ENCODE measurements around the gene PPP2R2D. TPM values are rescaled to one million over a fixed set of nuclear protein-coding genes. Genes with fewer than 3 reads are reported as not detected.
"Not testable (repeated sequence)": the region's sequence is repeated elsewhere in the genome, so short reads cannot be mapped to it uniquely, and the experiment has no call there.

The PPP2R2D gene
- total RNA-seq, 6 experiments from 2014 or later, result 10.9 to 16.6 (median 14.3) TPM

DNA sequence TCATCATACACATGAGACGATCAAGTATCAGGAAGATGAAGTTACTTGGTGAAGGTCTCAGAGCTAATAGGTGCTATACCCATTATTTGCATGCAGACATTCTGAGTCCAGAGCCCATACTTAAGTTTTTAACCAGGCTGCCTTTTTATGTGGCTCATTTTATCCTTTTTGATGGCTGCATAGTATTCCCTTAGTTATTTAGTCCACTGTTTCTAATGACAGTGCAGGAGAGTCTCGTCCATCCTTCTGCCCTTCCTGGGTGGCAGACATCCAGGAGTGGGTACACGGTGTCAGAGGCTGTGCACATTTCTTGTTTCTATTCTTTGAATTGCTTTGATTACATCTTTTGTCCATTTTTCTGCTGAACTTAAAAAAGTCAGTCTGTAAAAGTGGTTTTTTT, 11.8 kb downstream of the PPP2R2D start:
- H3K27ac ChIP-seq, result no peak overlapping the region
- no peak for ATAC-seq
- H3K27me3 ChIP-seq, result no peaks in the 10 kb centered on the region

DNA sequence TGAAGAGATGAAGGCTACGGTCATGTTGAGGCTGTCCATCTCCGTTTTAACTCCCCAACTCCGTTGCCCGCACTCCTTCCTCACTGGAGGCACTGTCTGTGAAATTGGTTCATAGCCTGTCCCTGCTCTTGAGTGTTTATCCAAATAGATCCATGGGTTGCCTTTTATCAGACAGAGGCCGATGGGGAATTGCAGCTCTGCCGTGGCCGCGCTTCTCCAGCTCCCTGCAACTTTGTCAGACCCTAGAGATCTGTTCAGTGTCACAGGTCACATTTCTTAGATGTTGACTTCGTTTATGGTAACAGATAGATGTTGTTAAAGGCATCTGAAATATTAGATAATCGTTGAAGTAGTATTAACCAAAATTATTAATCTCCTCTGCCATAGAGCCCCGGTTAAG, 14.7 kb downstream of the PPP2R2D start:
- TF ChIP-seq, protein P1, sequence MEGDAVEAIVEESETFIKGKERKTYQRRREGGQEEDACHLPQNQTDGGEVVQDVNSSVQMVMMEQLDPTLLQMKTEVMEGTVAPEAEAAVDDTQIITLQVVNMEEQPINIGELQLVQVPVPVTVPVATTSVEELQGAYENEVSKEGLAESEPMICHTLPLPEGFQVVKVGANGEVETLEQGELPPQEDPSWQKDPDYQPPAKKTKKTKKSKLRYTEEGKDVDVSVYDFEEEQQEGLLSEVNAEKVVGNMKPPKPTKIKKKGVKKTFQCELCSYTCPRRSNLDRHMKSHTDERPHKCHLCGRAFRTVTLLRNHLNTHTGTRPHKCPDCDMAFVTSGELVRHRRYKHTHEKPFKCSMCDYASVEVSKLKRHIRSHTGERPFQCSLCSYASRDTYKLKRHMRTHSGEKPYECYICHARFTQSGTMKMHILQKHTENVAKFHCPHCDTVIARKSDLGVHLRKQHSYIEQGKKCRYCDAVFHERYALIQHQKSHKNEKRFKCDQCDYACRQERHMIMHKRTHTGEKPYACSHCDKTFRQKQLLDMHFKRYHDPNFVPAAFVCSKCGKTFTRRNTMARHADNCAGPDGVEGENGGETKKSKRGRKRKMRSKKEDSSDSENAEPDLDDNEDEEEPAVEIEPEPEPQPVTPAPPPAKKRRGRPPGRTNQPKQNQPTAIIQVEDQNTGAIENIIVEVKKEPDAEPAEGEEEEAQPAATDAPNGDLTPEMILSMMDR (IDR thresholded peaks at IDR 0.05), result no peak
- H3K9me3 ChIP-seq, result no peaks in the 10 kb centered on the region
- peaks cover 0 to 3% (median 0%) of the 10 kb centered on the region in 4 donors for H3K36me3 ChIP-seq
- DNase-seq (no peak), ATAC-seq (no peak)
- H3K27ac ChIP-seq, result no peak overlapping the region
- no peaks in the 10 kb centered on the region for H3K27me3 ChIP-seq
- H3K4me1 ChIP-seq, result no peaks in the 10 kb centered on the region
- H3K4me3 ChIP-seq, result no peak overlapping the region
- 86% methylated on average over 11 of the region's 11 CpGs for WGBS (ENCODE audit: insufficient coverage, low coverage, low lambda C conversion rate, missing lambda C conversion rate)
- intact Hi-C loops (cut with DNase I), result no loop called here

More for the DNA sequence above, 11.8 kb downstream of the PPP2R2D start:
- no peak for TF ChIP-seq POLR2A (IDR thresholded peaks at IDR 0.05)
- TF ChIP-seq, protein P1 (IDR thresholded peaks at IDR 0.05), result no peak
- Histone ChIP-seq H3K4me1 (peaks cover 0 to 15% (median 2%) of the 10 kb centered on the region in 4 donors), H3K36me3 (peaks cover 0 to 3% (median 0%) of the 10 kb centered on the region in 4 donors), H3K9me3 (no peaks in the 10 kb centered on the region), H3K4me3 (no peak overlapping the region)
- 92% methylated on average over 2 of the region's 3 CpGs for WGBS (ENCODE audit: insufficient coverage, low coverage, low lambda C conversion rate, missing lambda C conversion rate)
- intact Hi-C loops (cut with DNase I), result no loop called here
- no peak for DNase-seq

DNA sequence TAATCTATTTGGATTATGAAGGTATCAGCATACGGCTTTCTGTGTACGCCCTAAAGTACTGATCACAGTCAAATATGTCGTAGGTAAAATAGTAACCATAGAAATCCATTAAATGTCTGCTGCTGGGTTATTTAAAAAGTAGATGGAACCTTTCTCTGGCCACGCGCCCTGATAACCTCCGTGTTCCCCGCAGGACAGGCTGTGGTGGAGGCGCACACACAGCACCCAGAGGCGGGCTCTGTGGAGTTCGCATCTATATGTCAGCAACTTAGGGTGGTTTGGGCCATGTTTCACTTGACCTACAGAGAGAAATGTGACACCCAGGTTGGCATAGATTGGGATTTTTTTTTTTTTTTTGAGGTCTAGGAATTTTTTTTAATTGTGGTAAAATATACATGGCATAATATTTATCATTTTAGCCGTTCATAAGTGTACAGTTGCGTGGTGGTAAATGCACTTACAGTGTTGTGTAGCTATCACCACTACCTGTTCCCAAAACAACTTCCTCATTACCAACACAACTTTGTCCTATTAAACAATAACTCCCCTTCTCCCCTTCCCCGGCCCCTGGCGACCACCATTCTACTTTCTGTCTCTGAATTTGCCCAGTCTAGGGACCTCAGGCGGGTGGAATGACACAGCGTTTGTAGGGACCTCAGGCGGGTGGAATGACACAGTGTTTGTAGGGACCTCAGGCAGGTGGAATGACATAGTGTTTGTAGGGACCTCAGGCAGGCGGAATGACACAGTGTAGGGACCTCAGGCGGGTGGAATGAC, 15.4 kb downstream of the PPP2R2D start:
- TF ChIP-seq, protein P1 (IDR thresholded peaks at IDR 0.05), result no peak
- TF ChIP-seq POLR2A (IDR thresholded peaks at IDR 0.05), result no peak
- H3K27me3 ChIP-seq, result no peaks in the 10 kb centered on the region
- no peak overlapping the region for H3K27ac ChIP-seq
- H3K36me3 ChIP-seq, result peaks cover 0 to 3% (median 0%) of the 10 kb centered on the region in 4 donors
- WGBS (ENCODE audit: insufficient coverage, low coverage, low lambda C conversion rate, missing lambda C conversion rate), result 94% methylated on average over 18 of the region's 19 CpGs
- H3K4me1 ChIP-seq, result no peaks in the 10 kb centered on the region
- ATAC-seq (no peak), DNase-seq (no peak)
- intact Hi-C loops (cut with DNase I), result no loop called here
- H3K9me3 ChIP-seq, result no peaks in the 10 kb centered on the region
- H3K4me3 ChIP-seq, result no peak overlapping the region

DNA sequence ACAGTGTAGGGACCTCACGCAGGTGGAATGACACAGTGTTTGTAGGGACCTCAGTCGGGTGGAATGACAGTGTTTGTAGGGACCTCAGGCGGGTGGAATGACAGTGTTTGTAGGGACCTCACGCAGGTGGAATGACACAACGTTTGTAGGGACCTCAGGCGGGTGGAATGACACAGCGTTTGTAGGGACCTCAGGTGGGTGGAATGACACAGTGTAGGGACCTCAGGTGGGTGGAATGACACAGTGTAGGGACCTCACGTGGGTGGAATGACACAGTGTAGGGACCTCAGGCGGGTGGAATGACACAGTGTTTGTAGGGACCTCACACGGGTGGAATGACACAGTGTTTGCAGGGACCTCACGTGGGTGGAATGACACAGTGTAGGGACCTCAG, 16.0 kb downstream of the PPP2R2D start:
- 89% methylated on average over 7 of the region's 11 CpGs for WGBS (ENCODE audit: insufficient coverage, low coverage, low lambda C conversion rate, missing lambda C conversion rate)
- H3K36me3 ChIP-seq; H3K27me3 ChIP-seq; H3K27ac ChIP-seq; intact Hi-C loops (cut with DNase I); H3K4me1 ChIP-seq; ATAC-seq; H3K4me3 ChIP-seq; DNase-seq; H3K9me3 ChIP-seq: not testable (repeated sequence)

DNA sequence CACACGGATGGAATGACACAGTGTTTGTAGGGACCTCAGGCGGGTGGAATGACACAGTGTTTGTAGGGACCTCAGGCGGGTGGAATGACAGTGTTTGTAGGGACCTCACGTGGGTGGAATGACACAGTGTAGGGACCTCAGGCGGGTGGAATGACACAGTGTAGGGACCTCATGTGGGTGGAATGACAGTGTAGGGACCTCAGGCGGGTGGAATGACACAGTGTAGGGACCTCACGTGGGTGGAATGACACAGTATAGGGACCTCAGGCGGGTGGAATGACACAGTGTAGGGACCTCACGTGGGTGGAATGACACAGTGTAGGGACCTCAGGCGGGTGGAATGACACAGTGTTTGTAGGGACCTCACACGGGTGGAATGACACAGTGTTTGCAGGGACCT, 16.7 kb downstream of the PPP2R2D start:
- ATAC-seq; intact Hi-C loops (cut with DNase I): not testable (repeated sequence)

DNA sequence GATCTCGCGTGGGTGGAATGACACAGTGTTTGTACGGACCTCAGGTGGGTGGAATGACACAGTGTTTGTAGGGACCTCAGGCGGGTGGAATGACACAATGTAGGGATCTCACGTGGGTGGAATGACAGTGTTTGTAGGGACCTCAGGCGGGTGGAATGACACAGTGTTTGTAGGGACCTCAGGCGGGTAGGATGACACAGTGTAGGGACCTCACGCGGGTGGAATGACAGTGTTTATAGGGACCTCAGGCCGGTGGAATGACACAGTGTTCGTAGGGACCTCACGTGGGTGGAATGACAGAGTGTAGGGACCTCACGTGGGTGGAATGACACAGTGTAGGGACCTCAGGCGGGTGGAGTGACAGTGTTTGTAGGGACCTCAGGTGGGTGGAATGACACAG, 18.7 kb downstream of the PPP2R2D start:
- H3K27ac ChIP-seq; H3K4me3 ChIP-seq; H3K4me1 ChIP-seq; ATAC-seq; DNase-seq; H3K27me3 ChIP-seq; H3K36me3 ChIP-seq; H3K9me3 ChIP-seq; intact Hi-C loops (cut with DNase I): not testable (repeated sequence)
- WGBS (ENCODE audit: insufficient coverage, low coverage, low lambda C conversion rate, missing lambda C conversion rate), result 91% methylated on average over 14 of the region's 14 CpGs

More for the DNA sequence above, 16.7 kb downstream of the PPP2R2D start:
- not testable (repeated sequence) for H3K4me3 ChIP-seq, H3K27ac ChIP-seq, H3K4me1 ChIP-seq, H3K9me3 ChIP-seq, DNase-seq, H3K36me3 ChIP-seq, H3K27me3 ChIP-seq
- 94% methylated on average over 7 of the region's 11 CpGs for WGBS (ENCODE audit: insufficient coverage, low coverage, low lambda C conversion rate, missing lambda C conversion rate)

Data from right lobe of liver (tissue), 6 donors.